Breast epithelium (tissue), 3 donors: ENCODE results near the gene OXSM.

Experiments used
- POLR2AphosphoS5 ChIP-seq, 3 donors: sonication (generic); formaldehyde crosslinking; IDR thresholded peaks; one replicate each; pipeline ENCODE4 v1.6.1; 2017; ENCODE audit warnings: antibody characterized with exemption in 3 of 3
- TF ChIP-seq, protein P1 (sequence below), 3 donors: fragments of 450-650 bp; IDR thresholded peaks; one replicate each; pipeline ENCODE4 v1.5.1; 2016 to 2017; ENCODE audit warnings: antibody characterized with exemption in 3 of 3, mild to moderate bottlenecking in 3 of 3, moderate library complexity in 3 of 3

DNA sequence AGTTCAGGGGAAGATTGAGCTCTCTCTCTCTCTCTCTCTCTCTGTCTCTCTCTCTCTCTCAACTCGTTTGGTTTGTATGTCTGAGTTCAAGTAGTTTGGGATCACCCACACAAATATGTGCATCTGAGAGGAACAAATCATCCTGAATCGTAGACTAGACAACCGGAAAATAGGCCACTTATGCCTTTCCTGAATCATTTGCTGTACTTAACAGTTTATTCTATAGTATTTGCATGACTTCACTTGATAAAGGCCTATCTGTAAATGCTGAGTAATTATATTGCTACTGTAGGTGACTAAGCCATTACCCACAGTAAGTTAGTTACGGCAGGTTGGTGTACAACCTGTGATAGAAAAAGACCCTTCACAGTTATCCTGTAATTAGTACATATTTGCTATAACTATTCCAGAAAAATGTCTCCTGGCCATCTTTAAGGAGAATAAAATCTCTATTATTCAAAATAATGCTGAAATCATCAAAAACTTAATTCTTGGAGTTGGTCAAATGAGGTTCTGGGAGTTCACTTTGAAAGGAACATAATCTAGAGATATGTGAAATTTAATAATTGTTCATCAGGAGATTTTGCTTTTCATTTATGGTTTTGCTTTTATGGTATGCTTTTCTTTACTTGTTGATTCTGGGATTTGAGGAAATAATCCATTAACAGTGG, 31.1 kb downstream of the OXSM start:
- no peak for TF ChIP-seq POLR2AphosphoS5 (IDR thresholded peaks at IDR 0.05)
- TF ChIP-seq, protein P1, sequence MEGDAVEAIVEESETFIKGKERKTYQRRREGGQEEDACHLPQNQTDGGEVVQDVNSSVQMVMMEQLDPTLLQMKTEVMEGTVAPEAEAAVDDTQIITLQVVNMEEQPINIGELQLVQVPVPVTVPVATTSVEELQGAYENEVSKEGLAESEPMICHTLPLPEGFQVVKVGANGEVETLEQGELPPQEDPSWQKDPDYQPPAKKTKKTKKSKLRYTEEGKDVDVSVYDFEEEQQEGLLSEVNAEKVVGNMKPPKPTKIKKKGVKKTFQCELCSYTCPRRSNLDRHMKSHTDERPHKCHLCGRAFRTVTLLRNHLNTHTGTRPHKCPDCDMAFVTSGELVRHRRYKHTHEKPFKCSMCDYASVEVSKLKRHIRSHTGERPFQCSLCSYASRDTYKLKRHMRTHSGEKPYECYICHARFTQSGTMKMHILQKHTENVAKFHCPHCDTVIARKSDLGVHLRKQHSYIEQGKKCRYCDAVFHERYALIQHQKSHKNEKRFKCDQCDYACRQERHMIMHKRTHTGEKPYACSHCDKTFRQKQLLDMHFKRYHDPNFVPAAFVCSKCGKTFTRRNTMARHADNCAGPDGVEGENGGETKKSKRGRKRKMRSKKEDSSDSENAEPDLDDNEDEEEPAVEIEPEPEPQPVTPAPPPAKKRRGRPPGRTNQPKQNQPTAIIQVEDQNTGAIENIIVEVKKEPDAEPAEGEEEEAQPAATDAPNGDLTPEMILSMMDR (IDR thresholded peaks at IDR 0.05), result no peak
